GM19035 (cell line): ENCODE data around the gene LOXHD1.

Experiments
- ATAC-seq: cut with Tn5 transposase; IDR thresholded peaks from one replicate; pipeline ENCODE4 v1.9.1; 2021; ENCODE audit not compliant: unreplicated experiment

The LOXHD1 gene

GRCh38 chr18:46627136-46627535 lies 29.9 kb downstream of the LOXHD1 start:
- no peak for ATAC-seq

GRCh38 chr18:46625069-46625468 lies 32.0 kb downstream of the LOXHD1 start:
- ATAC-seq = no peak

DNA sequence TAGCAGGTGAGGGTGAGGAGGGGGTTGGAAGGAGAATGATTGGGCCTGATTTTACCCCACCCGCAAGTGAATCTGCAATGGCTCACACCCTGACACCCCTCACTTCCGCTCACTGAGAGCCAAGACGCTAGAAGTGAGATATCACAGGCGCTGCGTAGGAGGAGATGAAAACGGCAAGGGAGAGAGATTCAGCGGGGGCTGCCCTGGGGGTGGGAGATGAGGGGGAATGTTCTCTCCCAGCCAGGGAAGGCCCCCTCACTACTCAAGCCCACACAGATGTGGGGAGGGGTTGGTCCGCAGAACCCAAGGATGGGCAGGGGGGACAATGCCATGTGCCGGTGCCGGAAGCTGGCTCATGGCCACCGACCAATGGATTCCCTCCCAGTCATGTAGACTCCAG lies 32.9 kb downstream of the LOXHD1 start:
- no peak for ATAC-seq

DNA sequence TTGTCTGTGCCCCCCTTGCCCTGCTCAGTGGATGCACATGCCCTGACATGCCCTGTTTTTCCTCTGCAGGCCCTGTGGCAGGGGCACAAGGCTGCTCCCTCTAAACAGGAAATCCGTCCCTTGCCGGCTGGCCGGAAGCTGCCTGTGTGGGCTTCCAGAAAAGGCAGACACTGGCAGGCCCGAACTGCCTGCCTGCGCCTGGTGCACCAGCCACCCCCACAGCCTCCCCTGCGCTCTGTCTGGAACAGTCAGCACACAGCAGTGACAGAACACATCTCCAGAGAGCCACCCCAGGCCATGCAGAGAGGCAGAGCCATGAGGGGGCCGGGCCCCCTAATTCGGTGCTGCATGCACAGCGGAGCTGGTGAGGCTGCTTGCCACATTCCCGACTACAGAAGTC lies 33.5 kb downstream of the LOXHD1 start:
- ATAC-seq = no peak

DNA sequence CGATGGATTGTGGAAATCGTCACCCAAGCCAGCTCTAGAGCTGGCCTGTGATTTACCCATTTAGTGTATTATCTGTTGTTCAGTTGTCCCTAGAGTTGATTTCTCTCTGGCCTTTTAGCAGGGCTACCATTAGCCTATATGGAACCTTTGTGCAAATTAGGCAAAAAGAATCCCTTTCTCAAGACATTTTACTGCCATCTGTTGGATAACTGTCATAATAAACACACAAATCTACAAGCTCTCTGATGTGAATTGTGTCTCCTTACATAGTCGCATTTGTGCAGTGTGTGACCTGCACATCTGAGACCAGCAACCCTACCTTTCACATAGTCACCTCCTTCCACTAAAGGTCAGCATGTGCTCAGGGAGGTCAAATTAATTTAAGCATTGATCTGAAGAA lies 34.0 kb downstream of the LOXHD1 start:
- ATAC-seq = no peak

DNA sequence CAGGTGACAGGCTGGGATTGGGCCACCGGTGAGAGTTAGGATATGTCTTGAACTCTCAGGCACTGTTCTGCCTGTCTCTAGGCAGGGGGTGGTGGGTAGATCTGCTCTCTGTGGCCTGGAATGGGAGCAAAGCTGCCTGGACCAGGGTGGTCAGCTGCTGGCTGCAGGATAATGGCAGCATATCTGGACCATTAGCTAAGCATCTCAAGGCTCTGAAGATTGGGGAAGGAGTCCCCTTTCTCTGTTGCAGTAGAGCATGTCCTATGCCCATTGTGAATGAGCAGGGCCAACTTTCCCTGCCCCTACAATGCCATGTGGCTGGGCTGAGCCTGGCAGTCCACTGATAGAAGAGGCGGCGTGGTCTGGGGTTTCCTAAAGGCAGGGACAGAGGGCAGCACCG lies 34.6 kb downstream of the LOXHD1 start:
- no peak for ATAC-seq

DNA sequence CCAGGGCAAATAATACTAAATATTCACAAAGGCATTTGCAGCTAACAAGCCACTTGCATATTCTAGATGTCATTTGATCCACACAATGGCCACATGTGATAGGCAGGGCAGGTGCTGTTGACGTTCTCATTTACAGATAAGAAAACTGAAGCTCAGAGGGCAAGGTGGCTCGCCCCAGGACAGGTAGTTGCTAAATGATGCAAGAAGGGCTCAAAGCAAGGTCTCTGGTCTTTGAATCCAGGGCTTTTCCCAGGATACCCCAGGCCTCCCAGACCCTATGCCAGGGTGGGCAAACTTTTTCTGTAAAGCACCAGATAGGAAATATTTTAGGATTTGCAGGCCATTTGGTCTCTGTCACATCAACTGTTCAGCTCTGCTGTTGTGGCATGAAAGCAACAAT lies 35.1 kb downstream of the LOXHD1 start:
- no peak for ATAC-seq

DNA sequence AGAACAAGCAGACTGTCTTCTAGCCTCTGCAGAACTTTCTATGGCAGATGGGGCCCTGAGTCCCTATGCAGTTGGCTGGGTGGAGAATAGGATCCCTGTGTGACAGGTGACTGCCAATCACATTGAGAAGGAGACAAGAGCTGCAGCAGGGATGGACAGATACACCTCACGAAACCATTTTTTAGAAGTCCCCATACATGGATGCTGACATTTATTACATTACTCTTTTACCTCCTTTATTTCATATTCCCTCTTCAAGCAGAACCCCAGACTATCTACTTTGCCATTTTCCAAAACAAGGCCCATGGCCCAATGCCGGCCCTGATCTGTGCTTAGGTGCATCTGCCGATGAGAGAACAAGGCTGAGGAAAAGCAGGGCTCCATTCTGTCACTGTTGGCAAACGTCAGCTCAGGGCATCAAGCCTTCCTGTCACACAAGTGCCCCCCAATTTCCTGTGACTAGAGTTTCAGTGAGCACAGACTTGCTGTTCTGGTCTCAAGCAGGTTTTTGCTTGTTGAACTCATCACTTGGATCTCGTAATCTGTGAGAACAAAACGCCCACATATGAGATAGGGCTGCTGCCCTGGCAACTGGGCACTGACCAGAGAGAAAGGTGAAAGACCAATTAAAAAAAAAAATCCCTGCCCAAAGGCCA lies 35.8 kb downstream of the LOXHD1 start:
- no peak for ATAC-seq

DNA sequence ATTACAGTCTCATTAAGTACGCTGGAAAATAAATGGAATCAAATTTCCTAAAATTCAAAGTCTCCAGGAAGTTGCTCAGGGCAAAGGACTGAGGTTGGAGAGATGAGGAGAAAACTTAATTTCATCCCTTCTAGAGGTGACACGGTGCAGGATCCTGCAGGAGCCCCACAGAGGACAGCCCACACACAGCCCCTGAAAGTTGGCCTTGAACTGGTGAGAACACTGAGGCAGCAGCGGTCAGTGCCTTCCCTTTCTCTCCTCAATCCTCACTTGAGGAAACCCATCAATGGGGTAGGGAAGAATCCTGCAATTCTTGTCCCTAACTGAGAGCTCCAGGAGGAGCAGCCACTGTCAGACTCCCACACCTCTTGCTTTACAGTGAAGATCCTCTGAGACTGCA lies 37.5 kb downstream of the LOXHD1 start:
- ATAC-seq = no peak

GRCh38 chr18:46615720-46616119 lies 41.3 kb downstream of the LOXHD1 start:
- ATAC-seq = no peak

- ATAC-seq = no peak
Measured at GRCh38 chr18:46609048-46609447, 48.0 kb downstream of the LOXHD1 start.

DNA sequence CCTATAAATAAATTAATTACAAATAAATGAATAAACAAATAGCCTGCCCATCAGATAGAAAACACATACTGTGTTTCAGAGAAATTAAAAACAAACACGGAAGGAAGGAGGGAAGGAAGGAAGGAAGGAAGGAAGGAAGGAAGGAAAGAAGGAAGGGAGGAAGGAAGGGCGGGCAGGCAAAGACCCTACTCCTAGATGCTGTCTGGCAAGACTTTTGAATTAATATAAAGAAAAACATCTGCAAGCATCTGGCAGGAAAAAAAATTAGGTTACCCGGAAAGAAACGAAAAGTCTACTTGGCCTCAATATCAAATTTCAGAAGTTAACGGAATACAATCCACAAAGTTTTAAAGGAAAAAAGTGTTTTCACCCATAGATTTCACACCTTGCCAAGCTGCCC lies 49.1 kb downstream of the LOXHD1 start:
- ATAC-seq = no peak

- no peak for ATAC-seq
Measured at GRCh38 chr18:46601141-46601805, 55.7 kb downstream of the LOXHD1 start.

GRCh38 chr18:46596119-46596518 lies 60.9 kb downstream of the LOXHD1 start:
- ATAC-seq = no peak

DNA sequence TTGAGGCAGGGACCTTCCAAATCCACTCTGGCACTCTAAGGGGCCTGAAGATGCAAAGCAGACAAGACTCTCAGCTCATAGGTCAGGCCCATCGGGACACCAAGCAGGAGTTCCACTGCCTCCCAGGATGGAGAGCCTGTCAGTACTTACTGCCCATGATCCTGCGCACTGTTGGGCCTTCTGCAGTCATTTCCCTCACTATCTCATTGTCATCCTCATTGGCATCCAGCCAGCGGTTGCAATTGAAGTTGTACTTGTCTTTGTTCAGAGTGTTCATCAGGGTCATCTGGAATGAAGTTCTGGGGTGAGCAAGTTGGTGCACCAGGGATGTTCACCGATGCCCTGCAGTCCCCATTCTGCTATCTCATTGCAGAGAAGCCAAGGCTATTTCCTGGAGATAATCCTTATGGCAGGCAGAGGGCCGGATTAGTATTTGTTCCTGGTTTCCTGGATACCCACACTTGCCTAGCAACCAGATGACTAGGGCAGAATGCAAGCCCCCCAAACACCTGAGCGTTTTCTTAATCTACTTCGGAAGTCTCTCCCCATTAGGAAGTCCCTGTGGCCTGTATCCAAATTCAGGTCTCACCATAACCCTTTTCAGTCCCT lies 65.1 kb downstream of the LOXHD1 start:
- ATAC-seq = no peak

DNA sequence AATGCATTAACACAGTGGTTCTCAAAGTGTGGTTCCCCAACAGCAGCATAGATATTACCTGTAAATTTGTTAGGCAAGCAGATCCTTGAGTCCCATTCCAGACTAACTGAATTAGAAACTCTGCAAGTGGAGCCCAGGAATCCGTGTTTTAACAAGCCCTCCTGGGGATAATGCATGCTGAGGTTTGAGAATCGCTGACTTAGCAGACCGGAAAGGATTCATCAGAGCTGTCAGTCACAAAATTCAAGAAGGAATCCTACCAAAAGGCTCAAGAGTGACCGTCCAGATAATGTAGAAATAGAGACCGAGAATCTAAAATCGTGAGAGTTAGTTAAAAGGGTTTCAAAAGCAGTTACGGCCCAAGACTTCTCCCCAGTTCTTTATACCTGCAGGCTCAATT lies 66.9 kb downstream of the LOXHD1 start:
- no peak for ATAC-seq

- no peak for ATAC-seq
Measured at GRCh38 chr18:46588971-46589660, 67.9 kb downstream of the LOXHD1 start.

- ATAC-seq = no peak
Measured at GRCh38 chr18:46587600-46587999, 69.4 kb downstream of the LOXHD1 start.

DNA sequence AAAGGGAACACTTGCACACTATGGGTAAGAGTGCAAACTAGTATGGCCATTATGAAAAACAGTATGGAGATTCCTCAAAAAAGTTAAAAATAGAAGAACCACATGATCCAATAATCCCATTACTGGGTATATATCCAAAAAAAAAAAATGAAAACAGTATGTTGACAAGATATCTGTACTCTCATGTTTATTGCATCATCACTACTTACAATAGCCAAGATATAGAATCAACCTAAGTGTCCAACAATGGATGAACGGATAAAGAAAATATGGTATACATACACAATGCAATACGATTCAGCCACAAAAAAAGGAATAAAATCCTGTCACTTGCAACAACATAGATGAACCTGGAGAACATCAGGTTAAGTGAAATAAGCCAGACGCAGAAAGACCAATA lies 73.3 kb downstream of the LOXHD1 start:
- ATAC-seq = no peak

DNA sequence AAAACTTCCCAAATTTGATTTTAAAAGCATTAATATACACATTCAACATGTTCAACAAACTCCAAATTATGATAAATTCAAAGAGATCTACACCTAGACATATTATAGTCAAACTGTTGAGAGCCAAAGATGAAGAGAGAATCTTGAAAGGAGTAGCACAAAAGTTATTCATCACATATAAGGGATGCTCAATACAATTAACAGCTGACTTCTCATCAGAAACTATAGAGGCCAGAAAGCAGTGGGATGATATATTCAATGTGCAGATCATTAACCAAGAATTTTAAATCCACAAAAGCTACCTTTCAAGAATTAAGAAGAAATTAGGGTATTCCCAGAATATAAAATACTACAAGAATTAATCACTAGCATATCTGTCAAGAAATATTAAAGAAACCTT lies 75.4 kb downstream of the LOXHD1 start:
- ATAC-seq = no peak

DNA sequence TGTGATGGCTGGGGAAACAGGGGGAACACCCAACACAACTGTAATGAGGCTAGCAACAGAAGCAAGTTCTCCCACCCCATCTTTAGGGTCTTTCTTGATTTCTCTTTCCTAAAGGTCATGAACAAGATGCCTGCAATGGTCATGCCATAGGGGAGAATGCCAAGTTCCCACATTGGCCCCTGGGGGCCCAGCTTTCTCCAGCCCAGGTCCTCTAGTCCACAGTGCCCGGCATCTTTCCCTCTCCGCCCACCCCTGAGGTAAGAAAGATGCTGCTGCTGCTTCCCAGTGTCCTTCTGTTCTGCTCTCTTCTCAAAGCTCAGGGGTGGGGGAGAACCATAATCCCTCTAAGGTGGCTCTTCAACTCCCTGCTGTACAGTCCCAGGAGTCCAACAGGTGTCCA lies 78.0 kb downstream of the LOXHD1 start:
- no peak for ATAC-seq

- no peak for ATAC-seq
Measured at GRCh38 chr18:46577546-46577945, 79.5 kb downstream of the LOXHD1 start.
